GM19193 (cell line): ENCODE results near the gene AFM.

Source experiments
- POLR2A ChIP-seq: IDR thresholded peaks from 4 replicates; pipeline ENCODE4 v1.6.1; 2011; ENCODE audit not compliant: insufficient read depth, insufficient read length; ENCODE audit errors: extremely low read depth

Gene AFM

GRCh38 chr4:73468170-73468569 lies 13.4 kb upstream of the AFM start:
- no peak for TF ChIP-seq POLR2A

- no peak for TF ChIP-seq POLR2A
Measured at GRCh38 chr4:73470728-73471127, 10.8 kb upstream of the AFM start.

GRCh38 chr4:73477176-73477575 lies 4.4 kb upstream of the AFM start:
- no peak for TF ChIP-seq POLR2A

GRCh38 chr4:73479323-73479722 lies 2.2 kb upstream of the AFM start:
- TF ChIP-seq POLR2A = no peak

GRCh38 chr4:73485085-73485484 lies 3.5 kb downstream of the AFM start:
- TF ChIP-seq POLR2A = no peak

GRCh38 chr4:73485596-73485995 lies 4.1 kb downstream of the AFM start:
- no peak for TF ChIP-seq POLR2A

- TF ChIP-seq POLR2A = no peak
Measured at GRCh38 chr4:73486497-73486896, 5.0 kb downstream of the AFM start.

GRCh38 chr4:73487233-73487632 lies 5.7 kb downstream of the AFM start:
- TF ChIP-seq POLR2A = no peak

GRCh38 chr4:73499996-73500765 lies 18.6 kb downstream of the AFM start:
- TF ChIP-seq POLR2A = no peak

GRCh38 chr4:73501664-73502265 lies 20.2 kb downstream of the AFM start:
- no peak for TF ChIP-seq POLR2A

- TF ChIP-seq POLR2A = no peak
Measured at GRCh38 chr4:73505567-73505966, 24.0 kb downstream of the AFM start.

- TF ChIP-seq POLR2A = no peak
Measured at GRCh38 chr4:73507541-73507940, 26.0 kb downstream of the AFM start.

GRCh38 chr4:73508651-73509050 lies 27.1 kb downstream of the AFM start:
- TF ChIP-seq POLR2A = no peak

GRCh38 chr4:73518340-73518739 lies 36.8 kb downstream of the AFM start:
- TF ChIP-seq POLR2A = no peak

GRCh38 chr4:73520821-73521220 lies 39.3 kb downstream of the AFM start:
- TF ChIP-seq POLR2A = no peak

- no peak for TF ChIP-seq POLR2A
Measured at GRCh38 chr4:73523126-73523525, 41.6 kb downstream of the AFM start.
